Ishikawa (cell line): ENCODE data around the gene R3HDM2.

Source experiments
- EP300 ChIP-seq: IDR thresholded peaks from 2 replicates; pipeline ENCODE4 v1.6.1; 2012; ENCODE audit warnings: borderline replicate concordance
- MAX ChIP-seq: IDR thresholded peaks from 2 replicates; pipeline ENCODE4 v1.6.1; 2012
- RAD21 ChIP-seq: IDR thresholded peaks from 2 replicates; pipeline ENCODE4 v1.6.1; 2012; ENCODE audit warnings: low read depth

DNA sequence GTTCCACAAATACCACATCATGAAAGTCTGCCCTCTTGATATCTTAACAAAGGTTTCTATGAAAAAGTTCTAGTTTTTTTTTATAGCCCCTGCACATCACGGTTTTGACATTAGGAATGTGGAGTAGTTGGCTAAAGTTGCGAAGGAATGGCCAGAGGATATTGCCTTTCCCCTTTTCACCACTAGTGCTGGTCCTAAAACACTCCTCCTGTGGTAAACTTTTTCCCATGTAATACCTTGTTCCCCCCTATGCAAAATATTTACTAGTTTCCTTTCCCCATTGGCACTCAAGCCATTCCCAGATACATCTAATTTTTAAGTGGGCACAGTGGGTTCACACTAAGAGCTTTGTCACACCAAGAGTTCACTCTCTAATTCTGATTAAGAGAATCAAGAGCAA, 33.4 kb downstream of the R3HDM2 start:
- TF ChIP-seq MAX (no peak), RAD21 (no peak), EP300 (no peak)
